HG03097 (cell line): Measurements from ENCODE around the gene SLC18A3.

Experiments
- ATAC-seq: cut with Tn5 transposase; IDR thresholded peaks from one replicate; pipeline ENCODE4 v1.9.1; 2021; ENCODE audit not compliant: unreplicated experiment, low FRiP score

Gene SLC18A3

DNA sequence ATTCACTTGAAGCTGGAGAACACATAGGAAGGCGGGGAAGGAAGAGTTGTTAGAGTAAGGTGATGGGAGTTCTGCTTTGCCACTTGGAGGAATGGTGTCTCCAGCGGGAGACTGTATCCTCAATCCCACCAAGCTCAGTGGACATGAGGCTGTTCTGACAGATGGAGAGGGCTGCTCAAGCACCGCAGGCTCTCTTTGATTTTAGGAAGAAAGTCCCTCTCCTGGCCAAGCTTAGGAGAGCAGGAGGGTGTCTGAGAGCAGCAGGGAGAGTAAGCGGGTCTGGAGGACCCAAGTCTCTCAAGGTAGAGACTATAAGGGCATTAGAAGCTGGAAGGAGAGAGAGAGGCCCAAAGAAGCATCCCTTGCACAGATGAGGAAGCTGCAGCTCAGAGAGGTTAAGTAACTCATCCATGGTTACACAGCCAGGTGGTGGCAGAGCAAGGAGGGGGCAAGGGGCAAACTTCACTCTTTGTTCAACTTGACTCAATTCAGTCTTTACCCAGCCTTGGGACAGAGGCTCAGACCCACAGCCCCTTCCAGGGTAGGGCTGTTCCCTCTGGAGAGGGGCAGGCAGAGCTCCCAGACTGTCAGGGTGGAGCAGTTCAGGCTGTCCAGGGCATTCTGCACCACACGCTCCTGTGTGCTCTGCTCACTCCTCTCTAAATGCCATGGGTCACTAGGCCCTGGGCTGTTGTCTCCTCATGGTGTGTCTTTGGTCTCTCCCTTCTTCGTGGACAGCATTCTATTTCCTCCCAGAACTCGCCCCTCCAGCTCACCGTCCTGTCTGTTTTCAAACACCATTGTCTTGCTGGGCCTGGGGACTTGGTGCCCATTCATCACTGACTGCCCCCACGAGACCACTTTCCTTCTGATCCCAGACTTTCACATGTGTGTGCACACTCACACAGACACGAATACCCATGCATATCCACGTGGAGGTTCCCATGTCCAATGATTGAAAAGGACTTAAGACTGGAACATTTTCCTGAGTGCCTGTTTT is 12.6 kb downstream of the SLC18A3 start:
- ATAC-seq, result no peak

DNA sequence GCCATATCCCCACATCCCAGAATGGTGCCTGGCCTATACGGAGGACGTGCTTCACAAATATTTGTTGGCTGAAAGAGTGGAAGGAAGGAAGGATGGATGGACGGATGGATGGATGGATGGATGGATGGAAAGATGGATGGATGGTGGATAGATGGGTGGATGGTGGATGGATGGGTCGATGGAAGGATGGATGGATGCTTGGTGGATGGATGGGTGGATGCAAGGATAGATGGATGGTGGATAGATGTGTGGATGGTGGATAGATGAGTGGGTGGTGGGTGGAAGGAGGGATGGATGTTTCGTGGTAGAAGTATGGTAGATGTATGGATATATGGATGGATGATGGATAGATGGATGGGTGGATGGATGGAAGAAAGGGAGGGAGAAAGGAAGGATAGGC is 14.5 kb downstream of the SLC18A3 start:
- ATAC-seq, result no peak

DNA sequence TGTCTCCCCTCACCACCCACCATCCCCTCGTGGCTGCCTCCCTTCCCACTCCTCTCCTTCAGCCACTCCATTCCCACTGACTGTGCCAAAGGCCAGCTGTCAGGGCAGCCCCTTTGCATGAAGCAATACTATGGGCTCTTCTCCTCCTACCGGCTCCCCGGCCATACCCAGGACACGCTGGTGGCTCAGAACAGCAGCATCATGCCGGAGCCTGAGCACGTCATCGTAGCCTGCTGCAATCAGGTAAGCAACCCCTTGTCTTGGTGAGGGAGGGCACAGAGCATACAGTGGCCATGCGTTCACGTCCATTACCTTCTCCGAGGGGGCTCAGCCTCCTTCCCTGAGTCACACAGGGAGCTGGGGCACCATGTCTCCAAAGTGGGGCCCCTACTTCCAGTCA is 15.3 kb downstream of the SLC18A3 start:
- no peak for ATAC-seq

DNA sequence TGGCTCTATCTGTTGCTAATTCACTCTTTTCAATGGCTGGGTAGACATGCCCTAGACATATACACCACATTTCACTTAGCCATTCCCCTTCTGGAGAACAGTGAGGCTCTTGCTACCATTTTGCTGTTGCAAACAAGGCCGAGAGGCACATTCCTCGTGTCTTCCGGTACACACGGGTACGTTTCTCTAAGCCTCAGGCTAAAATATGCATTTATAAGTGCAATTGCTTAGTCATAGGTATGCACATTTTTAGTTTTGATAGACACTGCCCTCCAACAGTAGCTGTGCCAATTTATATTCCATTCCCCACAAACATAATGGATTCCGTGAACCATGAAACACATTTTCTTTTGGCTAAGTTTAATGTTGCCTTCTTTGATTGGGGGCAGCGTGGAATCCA is 16.9 kb downstream of the SLC18A3 start:
- ATAC-seq, result no peak

DNA sequence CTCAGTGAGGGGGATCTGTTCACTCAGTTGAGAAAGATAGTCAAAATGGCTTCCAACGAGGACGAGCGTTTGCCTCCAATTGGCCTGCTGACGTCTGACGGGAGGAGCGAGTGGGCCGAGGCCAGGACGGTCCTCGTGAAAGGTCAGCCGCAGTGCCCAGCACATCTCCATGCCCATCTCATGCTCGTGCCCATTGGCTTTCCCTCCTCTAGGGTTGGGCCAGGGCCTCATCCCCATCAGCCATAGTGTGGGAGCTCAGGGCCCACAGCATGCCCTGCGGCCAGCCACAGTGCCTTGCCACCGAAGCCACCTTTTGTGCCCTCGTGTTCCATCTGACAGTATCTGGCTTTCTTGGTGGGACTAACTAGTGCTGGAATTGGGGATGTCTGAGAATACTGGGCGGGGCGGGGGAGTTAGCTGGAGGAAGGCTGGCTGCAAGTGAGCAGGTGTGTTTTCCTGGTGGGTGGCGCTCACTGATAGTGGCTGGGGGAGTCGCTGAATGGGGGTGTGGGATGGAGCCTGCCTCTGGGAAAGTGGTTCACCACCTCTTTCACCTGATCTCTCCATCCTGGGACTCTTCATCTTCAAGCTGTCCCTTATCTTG is 17.6 kb downstream of the SLC18A3 start:
- ATAC-seq, result no peak

DNA sequence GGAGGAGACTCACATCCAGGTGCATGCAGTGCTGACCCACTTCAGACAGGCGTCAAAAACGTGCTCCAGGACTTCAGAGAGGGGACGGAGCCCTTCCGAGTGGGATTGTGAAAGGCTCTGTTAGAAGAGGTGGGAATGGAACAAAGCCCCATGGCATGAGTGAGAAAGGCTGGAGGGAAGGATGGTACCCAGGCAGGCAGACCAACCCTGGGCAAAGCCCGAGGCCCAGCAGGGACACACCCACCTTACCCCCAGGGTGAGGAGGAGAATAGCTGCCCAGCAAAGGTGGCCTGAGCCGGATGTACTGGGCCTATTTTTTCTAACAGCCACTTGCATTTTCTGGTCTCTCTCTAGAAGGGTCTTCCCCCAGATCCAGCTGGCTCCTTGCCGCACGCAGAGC is 18.5 kb downstream of the SLC18A3 start:
- ATAC-seq, result no peak

DNA sequence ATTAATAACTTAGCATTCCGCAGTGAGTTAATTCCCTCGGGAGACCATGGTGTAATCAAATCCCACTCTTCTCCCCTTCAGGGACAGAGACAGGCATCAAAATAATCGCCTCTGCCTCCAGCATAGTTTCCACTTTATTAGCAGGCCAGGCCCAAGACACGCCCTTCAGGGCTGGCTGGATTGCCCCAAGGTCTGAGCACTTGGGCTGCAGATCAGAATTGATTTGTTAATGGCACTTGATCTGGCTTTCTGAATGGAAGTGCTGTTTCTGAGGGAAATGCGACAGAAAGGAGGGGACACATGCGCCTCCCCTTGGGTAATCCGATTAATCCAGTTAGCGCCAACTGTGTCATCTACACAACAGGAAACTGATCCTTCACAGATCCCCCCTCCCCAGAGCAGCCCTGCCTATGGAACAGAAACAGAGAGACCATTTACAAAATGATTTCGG is 19.3 kb downstream of the SLC18A3 start:
- ATAC-seq, result no peak

DNA sequence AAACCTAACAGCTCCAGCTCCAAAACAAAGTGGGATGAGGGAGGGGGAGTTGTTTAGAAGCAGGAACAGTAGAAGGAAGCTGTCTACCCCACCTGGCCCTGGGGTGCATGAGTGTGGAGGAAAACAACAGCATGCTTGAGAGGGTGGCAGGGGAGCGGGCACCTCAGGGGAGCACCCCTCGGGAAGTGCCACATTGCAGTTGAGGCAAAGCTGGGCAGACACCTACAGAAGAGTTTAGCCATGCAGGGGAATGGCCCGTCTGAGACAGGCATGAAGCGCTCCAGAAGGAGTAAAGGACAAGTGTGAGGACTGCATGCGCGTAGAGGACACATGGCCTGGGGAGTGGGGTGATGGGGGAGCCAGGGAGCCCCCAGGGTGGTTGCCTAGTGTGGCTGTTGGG is 21.9 kb downstream of the SLC18A3 start:
- no peak for ATAC-seq

DNA sequence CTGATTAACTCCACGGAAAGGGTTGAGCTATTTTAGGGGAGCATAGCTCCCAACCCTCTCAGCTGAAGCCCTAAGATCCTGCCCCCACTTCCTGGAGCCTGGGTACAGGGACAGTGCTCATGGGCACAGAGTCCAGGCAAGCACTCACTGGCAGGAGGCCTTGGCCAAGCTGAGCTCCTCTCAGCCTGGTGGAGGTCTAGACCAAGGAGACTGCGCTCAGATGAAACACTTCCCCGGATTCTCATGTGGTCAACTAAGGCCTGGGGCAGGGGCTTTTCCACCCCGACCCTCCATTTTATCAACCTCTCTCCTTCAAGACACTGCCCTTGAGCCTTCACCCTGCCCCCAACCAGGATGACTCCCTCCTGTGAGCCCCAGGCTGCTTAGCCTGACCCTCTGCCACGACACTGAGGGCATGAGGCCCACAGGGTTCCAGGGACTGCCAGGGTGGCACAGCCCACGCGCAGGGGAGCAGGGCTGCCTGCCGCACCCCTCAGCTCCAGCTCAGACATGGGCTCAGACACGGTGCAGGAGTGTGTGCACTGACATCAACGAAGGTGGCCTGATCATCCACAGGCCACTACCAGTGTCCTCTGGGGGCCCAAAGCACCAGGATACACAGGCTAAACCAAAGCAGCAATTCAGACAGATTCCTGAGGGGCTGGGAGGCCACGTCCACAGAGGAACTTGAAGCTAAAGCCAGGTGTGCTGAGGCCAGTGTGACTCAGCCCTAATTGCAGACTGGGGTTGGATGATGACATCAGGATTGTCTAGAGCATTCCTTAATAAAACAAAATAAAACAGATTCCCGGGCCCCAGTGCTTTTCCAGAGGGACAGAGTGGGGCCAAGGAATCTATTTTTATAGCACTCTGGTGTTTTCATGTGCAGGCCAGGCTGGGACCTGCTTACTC is 22.6 kb downstream of the SLC18A3 start:
- ATAC-seq, result no peak

DNA sequence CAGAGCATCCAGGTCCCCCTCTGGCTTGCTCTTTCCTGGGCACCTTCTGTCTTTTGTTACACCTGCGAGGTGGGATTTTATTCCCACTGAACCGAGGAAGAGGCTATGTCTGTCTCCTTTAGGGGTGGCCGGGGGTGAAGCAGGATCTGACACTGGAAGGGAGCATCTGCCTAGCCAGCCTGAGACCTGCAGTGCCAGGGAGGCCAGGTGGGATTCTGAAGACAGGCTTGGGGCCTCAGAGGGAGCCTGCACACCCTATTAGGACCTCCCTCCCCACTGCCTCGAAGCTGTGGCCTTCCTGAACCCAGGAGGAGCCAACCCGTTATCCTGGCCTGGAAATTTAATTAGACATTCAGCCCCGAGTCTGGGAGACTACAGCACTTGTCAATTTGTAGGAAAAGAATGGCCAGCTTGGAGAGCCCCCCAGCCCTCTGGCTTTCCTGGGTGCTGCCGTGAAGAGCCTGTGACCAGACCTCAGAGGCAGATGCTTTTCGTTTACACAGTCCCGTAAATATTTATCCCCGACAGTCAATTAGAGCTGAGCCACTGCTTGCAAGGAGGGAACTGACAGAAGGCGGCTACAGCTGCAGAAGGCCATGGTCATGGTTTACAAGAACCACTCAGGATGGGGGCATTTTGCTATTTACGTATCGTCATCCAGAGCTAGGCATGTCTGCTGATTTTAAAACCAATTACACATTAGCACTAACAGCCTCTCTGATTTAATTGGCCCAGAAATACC is 23.4 kb downstream of the SLC18A3 start:
- ATAC-seq, result no peak

DNA sequence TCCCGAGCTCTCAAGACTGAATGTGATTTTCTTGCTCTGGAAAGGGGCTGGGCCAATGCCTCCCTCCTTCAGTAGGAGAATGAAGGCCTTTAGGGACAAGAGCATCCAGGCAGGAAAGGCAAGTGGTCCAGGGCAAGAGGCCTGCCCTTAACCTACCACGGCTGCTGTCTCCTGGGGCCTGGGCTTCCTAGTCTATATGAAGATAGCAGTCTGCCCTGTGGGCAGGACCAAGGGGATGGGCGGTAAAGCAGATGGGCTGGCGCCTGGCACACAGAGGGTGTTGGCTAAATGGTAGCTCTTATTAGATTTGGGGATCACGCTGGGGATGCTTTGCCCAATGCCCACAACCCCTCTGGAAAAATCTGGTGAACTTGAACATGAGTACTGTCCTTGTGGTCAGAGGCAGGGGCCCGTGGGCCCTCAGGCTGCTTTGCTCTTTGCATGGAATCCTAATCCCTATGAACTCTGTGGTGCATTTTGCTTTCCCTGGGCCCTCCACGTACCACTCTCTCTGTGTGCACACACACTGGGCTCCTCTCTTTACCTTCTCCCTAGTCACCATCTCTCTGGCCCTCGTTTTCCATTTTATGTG is 24.1 kb downstream of the SLC18A3 start:
- ATAC-seq, result no peak

DNA sequence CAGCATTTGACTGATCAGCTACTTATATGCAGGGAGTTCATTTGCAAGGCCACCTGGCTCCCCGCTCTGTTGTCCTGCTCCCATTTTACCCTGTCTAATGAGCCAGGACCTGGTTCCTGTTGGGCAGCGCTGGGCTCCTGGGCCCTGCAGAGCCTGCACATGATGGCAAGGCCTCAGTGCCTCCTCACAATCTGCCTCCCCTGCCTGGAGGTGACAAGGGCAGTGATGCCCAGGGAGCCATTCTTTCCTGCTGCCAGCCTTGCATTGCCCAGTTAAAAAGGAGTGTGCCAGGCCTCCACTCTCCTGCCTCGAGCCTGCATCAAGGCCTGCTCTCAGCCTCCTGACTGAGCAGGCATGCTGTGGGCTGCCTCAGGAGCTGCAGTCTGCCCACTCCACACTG is 32.2 kb downstream of the SLC18A3 start:
- no peak for ATAC-seq

DNA sequence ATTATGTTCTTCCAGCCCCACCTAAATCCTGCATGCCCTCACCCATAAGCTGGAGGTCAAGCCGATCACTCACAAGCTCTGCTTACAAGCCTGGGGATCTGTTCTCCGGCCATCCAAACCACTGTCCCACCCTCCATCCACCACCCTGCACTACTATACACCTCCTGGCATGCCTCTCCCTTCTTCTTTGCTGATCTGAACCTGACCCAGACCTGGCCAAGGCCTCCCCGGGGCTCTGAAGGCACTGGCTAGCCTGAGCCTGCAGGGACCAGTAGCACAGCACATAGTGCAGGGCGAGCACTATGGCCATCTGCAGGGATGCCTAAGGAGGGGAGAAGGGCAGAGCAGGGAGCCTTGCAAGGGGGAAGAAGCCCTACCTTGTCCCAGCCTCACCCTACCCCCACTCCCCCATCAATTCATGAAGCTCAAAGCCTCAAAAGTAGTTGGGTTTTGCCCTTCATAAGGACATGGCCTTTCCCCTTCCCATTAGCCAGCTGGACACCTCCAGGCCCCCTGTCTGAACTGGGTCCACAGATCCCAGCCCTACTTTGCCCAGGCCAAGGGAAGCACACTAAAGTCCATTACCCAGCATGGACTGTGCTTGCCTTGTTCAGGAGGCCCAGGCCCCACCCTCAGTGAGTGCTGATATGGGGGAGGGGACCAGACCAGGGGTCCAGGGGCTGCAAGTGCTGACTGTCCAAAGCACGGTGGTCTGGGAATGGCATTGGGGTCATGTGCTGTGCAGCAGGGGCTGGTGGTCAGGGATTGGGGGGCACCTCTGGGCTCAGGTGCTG is 33.3 kb downstream of the SLC18A3 start:
- no peak for ATAC-seq

DNA sequence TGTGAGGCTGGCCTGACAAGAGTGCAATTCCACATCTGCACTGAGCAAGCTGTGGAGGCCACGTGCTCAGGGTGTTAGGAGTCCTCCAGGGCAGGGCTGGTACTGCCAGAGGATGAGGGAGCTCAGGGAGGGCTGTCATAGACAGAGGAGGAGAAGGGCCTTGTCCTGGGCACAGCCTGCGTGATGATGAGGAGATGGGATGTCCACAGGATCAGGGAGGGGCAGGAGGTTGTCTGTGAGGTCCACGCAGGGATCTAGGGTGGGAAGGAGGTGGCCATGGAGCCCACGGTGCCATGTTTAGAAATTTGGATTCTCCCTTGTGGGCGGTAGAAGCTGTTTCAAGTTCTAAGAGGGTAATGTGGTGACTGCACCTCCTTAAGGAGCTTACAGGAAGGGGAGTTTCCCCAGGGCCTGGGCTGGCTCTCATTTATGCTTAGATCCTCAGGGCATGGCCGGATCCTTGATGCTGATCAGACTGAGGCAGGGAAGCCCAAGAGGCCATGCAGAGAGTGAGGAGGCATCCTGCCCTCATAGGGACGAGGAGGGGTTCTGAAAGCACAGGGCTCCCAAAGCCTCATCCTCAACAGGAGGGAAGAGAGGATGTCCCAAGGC is 34.0 kb downstream of the SLC18A3 start:
- ATAC-seq, result no peak

DNA sequence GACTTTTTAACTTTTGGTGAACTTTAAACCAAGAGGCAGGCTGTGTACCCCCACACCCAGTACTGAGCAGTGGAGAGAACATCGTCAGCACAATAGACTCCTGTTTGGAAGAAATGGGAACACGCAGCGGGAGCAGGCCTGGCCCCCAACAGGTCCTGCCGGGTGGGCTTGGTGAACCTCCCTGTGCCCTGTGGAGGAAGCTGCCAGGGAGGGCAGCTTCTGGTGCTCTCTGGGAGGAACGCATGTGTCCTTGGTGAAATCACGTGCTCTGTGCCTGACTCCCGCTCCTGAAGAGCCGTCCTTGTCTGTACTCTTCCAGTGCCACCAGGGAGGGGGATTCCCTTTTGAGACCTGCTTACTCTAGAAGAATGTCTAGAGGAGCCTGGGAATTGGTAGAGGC is 35.3 kb downstream of the SLC18A3 start:
- ATAC-seq, result no peak

DNA sequence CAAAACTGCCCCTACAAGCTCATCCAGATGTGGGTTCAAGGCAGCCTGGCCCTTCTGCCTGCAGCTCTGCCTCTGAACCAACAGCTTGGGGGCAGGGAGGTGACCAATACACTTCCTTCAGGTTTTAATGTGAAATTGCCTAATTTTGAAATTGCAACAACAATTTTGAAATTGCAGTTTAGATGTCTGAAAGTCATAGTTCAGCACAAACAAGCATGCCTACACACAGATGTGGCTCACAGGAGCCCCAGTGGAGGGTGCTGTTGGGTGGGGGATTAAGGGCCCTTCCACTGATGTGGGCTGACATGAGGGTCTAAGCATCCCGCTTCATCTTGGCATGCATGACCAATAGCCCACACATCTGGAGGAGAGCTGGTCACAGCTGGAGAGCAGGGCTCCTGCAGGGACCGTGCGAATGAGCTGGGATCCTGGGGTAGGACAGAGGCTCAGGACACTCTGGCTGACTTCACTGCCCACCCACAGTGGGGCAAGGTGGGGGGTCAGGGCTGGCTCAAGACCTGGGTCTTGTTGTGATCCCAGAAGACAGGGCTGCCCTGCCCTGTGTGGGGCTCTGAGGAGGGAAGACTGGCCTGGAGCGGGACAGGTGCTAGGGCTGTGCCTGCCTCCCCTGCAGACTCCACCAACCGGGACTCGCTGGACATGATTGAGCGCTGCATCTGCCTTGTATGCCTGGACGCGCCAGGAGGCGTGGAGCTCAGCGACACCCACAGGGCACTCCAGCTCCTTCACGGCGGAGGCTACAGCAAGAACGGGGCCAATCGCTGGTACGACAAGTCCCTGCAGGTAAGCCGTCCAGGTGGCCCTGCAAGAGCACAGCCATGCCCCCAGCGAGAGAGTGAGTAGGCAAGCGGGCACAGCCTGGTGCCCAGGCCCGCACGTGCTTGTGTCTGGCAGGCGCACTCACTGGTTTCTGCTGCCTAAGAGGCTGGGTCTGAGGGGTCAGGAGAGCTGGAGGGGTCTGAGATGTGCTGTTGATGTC is 36.1 kb downstream of the SLC18A3 start:
- no peak for ATAC-seq

DNA sequence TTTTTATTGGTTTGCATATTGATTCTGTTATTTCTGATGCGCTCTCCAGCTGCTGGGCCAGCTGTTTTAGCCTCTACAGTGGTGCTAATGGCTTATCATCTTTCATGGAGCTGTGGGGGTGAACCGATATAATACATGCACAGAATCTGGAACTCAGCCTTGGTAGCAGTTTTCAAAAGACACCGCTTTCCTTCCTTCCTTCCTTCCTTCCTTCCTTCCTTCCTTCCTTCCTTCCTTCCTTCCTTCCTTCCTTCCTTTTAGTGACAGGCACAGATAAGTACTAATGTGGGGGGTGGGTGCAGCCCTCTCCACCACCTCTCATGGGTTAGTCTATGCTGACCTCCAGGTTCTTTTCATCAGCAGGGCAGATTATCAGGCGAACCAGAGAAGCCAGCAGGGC is 37.4 kb downstream of the SLC18A3 start:
- no peak for ATAC-seq
